GM19043 (cell line): Measurements from ENCODE around the gene NRP2.

ENCODE experiments used
- ATAC-seq: cut with Tn5 transposase; IDR thresholded peaks from one replicate; pipeline ENCODE4 v1.9.1; 2021; ENCODE audit warnings: low read depth; ENCODE audit not compliant: unreplicated experiment

The NRP2 gene

DNA sequence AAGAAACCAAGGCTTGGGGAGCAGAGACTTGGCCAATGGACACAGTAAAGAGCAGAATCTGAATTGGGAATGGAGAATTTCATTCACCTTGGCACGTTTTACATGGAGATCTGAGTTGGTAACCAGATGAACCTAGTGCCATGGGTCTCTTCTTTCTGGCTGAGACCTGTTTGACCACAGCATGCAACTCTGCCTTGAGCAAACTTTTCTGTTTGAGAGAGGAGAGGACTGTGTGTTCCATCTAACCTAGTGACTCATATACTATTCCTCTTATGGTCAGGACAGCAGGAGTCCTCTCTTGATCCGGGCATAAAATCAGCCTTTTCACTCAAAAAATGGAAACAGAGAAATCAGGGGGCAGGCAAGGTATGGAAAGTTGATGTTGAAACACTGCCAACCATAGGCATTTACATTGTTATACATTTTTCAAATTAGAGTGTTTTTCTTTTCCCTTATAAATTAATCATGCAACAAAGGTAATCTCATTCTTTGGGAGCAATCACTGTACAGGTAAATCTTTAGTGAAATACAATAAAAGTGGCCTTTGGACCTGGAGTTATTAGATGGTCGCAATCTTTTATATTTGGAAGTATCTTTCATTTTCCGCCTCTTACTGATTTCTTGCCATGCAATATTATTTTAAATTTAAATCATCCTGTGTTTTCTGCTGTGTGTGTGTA is 86.7 kb downstream of the NRP2 start:
- ATAC-seq, result no peak

DNA sequence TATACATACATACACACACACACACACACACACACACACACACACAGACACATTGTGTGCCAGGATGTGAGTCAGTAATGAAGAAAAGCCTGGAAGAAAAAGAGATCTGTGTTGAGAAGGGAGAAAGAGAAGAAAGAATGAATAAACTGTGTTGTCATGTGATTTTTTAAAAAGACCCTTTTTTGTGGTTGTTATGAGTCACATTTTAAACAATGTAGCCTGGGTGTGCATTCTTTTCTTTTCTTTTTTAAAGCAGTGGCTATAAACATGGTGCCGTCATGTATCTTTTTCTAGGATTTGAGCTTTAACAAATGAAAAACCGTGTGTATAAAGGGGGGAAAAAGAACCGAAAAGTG is 87.2 kb downstream of the NRP2 start:
- no peak for ATAC-seq

DNA sequence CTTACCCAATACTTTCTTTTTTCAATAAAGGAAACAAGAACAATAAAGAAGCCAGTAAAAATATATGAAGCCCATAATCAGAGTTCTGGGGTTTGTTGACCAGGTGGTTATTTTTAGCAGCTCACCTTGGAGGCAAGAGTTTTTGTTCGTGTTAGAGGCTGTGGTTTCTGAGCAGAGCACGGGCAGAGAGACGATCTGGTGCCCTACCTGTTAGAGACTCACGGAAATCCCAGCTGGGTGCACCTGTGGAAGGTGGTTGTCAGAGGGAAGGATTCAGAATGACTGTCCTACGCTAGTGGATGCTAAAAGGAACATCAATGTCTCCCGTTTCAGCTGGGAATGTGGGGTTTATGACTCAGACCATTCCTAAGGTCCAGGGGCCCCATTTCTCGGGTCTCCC is 87.6 kb downstream of the NRP2 start:
- no peak for ATAC-seq

DNA sequence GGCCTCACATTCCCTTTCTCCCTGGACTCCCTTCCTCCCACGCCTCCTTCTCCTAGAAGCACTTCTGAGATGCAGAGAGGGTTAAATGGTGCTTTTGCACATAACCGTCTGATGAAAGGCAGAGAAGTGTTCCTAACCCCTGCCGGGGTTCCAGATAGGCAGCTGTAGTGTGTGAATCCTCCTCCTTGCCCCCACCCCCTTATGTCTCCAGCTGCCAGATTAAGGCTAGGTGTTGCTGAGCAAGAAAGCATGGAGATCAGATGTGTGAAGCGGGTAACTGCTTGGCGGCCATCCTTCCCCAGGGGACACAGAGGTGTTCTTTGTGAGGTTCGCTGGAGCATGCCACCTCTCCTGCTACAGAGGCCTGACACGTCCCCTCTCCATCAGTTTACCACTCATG is 88.3 kb downstream of the NRP2 start:
- ATAC-seq, result no peak

DNA sequence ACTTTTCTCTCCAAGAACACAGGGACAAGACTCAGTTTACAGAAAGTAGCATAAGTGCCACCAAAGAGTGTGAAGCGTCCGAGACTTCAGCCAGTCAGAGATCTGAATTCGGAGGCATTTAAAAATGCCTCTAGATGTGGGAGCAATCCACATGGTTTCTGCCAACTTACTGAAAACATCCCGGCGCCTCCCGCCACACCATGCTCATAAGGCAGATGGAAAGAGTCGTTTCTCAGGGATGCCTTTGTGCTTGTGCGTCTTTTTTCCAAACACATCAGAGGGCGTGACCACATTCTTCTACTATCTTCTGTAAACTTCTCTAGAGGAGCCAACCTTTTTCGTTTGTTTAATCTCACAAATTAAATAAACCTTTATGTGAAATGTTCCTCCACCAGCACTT is 88.7 kb downstream of the NRP2 start:
- ATAC-seq, result no peak

DNA sequence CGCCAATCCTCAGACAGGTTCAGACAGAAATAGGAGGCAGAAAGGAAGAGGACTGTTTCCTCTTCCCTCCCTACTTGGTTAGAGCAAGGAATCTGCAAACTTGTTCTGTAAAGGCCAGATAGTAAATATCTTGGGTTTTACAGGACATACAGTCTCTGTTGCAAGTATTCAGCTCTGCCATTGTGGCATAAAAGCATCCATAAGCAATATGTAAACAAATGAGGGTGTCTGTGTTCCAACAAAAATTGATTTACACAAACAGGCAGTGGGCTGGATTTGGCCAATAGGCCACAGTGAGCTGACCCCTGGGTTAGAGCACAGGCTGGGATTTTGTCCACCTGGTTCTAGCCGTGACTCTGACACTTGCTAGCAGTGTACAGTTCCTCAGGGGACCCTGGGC is 89.4 kb downstream of the NRP2 start:
- no peak for ATAC-seq

DNA sequence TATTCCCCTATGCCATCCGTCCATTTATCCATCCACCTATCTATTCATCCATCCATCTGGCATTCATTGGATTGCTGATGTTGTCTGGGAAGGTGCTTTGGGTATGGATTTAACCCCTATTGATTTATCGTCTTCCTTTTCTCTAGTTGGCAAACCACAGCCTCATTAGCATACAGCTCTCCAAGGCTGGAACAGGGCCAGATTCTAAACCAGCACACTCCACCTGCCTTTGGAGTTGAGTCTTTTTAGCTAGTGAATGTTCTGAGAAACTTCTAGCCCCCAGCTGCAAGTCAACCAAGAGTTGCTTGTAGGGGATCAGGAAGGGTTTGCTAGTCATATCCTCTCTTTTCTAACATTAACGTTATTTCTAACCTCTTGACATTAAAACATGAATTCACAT is 90.7 kb downstream of the NRP2 start:
- ATAC-seq, result no peak

DNA sequence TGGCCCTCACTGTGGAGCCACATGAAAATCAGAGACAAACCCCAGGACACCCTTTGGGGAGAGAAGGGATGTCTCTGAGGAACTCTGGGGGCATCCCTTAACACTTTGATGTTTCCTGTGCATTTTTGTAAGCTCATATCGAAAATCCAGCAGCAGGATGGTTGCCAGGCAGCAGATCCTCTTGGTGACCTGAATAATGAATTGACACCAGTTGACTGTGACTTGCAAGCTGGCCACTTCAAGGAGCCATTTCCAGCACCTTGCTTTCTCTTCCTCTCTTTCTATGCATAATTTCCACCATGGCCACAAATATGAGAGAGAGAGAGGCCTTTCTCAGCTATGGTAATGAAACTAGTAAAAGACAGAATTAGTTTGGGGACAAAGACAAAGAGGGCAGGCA is 91.7 kb downstream of the NRP2 start:
- no peak for ATAC-seq

DNA sequence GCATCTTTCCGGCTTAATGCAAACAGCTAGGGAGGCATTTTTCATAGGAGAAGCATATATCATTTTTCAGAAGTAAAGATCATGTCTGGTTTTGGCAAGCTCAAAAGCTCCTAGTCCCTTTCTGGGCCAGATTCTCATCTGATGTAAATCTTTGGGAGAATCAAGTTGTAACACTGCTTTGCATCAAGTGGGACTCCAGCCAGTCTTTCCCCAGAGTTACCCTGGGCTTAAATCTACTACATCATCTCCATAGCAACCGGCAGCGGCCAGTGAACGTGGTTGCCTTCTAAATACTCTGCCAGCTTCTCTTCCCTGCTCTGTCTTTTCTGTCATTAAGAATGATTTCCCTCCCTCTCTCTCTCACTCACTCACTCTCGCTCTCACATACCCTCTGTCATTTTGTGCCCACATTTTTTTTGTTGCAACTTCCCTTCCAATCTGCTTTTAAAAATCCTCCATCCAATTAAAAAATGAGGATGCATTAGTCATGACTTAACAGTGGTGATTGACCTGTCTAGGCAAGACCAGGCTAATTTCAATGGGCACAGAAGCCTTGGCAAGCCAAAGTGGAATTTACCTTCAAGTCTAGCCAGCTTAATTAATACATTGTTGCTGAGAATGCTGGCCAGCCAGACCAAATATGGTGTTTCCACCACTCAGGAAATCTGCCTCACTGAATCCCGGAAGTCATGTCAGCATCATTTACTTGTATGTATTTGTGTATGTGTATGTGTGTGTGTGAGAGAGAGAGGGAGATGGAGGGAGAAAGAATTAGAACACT is 93.0 kb downstream of the NRP2 start:
- ATAC-seq, result no peak

DNA sequence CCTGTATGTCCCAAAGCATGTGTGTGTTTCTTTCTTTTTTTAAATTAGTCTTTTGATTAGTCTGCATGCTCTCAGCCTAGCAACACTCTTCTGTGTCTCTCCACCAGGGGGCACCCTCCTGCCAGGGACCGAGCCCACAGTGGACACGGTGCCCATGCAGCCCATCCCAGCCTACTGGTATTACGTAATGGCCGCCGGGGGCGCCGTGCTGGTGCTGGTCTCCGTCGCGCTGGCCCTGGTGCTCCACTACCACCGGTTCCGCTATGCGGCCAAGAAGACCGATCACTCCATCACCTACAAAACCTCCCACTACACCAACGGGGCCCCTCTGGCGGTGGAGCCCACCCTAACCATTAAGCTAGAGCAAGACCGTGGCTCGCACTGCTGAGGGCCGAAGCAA is 93.8 kb downstream of the NRP2 start:
- ATAC-seq, result no peak

DNA sequence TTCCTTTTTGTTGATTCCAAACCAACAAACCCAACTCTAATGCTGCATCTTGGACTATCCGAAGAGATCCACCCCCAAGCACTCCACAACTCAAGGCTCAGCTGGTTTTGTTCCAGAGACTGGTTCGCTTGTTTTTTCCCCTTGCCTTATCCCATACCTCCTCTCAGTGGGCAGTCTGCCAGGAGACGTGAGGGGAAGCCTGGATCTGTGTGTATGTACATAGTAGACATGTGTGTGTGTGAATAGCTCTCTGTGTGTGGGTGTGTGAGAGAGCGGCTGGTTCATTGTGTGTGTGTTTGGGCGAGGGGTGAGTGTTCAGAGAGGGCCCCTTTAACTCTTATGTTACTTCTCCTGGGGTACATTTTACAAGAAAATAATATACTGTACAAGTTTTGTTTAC is 94.4 kb downstream of the NRP2 start:
- ATAC-seq, result no peak

DNA sequence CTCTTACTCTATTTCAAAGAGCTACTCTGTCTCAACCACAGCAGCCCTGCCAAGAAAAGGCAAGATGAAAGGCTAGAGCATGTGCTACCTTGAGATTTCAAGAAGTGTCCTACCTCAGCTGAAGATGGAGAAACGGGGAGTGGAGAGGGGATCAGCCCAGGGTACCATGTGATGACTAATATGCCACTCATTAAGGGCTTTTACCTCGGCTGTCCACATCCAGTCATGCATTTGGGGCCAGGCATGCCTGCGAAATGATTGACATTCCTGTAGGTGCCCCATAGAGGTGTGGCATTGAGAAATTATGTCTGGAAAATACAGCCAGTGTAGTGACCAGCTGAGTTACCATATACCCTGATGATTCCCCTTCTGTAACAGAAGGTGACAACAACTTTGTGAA is 96.1 kb downstream of the NRP2 start:
- ATAC-seq, result no peak

DNA sequence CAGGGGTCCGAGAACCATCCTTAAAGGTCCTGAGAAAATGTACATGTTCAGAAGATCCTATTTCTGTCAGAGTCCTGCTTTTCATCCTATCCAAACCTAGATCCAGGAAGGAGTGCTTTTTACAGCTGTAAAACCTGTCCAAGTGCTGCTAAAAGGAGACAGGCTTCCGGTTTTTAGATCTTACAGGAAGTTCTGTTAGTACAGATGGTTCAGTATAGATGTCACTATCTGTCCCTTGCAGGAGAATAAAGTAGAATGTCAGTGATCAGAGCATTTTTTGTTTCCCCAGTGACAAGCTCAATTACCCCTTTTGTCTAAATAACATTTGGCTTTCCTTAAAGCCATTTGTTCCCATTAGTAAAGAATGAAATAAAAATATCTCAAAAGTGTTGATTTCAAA is 98.3 kb downstream of the NRP2 start:
- no peak for ATAC-seq

DNA sequence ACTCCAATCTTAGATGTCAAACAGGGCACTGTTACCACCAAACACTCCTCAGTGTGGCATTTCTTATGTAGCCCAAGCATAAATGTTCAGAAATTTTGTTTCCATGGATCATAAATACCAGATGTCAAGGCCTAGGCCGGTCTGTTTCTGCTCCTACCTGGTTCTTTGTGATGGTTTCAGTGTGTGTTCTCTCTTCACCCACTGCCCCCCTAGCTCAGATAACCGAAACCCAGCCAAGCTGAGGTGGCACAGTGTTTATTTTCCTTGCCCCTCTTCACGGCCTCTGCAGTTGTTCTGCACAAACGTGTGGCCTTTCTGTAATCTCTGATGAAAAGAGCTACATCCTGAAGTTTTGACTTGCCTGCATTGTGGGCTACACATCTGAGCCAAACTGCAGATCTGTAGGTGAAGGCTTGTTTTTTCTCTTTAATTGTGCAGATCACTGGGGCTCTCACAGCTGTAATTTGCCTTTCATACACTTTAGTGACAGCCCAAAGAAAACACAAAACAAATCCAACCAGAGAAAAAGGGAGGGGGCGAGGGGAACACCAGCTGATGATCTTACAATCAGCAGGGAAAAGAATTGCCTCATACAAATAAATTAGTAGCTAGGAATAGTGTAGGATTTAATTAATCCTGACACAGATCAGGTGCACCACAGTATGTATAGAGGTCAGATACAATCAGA is 99.1 kb downstream of the NRP2 start:
- ATAC-seq, result no peak

DNA sequence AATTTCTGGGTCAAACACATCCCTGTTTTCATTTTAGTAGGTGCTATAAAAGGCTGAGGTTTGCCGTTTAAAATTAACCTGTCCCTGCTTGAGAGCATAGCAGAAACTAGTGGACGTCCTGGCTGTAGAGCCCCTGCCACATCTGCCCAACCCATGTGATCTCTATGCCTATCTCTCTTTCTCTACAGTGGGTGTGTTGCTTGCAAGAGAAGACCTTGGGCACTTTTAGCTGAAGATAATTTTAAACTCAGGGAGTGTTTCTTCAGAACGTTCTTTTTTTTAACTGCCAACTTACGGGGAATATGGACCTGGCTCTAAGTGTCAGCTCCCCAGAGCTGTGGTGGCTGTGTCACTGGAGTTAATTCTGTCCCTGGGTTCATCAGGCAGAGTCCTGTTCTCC is 100.6 kb downstream of the NRP2 start:
- ATAC-seq, result no peak

DNA sequence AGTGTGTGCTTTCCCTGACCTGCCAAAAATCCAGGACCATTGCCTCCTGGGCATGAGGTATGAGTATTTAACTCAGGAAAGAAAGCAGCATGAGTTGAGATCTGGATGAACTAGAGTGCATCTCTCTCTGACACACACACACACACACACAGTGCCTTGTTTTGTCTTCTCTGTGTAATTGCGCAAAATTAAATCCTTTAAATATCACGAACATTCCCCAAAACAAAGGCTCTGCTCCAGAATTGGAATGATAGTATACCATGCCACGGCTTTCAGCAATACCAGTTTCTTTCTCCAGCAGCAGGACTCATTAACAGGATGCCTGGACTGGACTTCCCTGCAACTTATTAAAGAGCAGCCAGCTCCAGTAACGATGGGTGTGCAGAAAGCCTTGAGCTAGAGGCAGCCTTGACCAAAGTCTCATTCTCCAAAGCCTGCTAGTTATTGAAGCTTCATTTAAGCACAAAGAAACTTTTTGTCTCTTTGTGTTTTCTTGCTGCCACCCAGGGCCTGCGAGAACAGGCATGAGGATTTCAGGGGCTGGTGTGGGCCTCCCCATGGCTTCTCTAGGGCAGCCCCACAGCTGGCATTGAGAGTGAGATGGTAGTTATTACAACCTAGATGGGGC is 101.7 kb downstream of the NRP2 start:
- no peak for ATAC-seq

DNA sequence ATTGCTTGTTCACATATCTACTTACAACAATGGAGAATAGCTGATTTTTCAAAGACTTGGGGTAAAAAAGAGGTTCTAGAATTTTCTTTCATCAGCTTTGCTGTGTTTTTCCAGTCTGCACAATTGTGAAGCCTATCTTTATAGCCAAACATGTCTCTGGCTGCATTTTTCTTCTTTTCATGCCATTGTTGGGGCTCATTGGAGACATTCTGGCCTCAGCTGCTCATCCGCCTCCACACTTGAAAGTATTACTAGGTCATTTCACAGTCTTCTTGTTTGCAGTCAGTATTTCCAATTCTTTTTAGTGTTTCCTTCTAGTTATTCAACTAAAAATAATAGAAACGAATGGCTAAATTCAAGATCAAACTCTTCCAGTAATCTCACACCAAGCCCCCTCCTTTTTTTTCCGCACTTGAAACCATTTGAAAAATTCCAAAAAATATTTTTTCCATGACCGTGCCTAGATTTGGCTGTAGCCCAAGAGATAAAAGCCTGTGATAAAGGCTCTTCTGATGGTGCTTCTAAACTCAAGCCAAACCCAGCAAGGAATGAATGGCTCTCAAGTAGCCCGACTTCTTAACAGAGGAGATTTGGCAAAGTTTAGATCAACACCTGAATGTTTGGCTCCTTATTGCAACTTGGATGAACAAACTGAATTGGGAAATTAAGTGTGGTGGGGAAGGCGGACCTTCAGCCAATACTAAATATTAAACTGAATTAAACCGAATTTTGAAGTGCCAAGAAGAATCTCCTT is 103.4 kb downstream of the NRP2 start:
- ATAC-seq, result no peak

DNA sequence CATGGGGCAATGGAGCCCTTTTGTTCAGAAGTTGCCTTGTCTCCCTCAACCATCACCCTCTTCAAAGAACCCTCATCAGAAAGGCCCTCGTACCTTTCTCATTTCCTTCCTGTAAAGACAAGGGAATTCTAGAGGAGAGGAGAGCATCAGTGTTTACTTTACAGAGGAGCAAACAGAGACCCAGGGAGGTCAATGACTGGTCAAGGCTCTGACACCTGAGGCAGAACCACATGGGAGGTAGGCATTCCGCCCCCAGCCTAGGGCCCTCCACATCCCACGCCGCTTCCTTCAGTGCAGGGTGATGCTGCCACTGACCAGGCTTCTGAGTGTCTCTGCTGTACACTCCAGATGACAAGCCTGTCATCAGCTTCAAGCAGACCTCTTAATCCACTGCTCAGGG is 104.7 kb downstream of the NRP2 start:
- ATAC-seq, result no peak

DNA sequence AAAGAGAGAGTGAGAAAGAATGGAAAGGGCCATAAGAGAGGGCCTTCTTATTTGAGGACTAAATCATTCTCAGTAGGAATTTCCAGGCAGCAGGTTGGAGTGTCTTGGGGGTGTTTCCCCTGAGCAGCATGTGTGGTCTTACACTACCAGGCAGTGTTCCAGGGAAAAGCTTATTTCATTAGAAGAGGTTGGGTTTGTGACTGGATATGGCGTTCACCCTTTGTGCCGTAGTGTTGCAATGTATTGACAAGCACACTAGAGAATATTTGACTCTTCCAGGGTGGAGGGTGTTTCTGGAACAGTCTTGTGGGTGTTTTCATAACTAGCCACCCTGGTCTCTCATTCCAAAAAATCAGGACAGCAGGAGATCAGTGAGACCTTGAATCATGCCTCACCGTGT is 105.5 kb downstream of the NRP2 start:
- no peak for ATAC-seq

DNA sequence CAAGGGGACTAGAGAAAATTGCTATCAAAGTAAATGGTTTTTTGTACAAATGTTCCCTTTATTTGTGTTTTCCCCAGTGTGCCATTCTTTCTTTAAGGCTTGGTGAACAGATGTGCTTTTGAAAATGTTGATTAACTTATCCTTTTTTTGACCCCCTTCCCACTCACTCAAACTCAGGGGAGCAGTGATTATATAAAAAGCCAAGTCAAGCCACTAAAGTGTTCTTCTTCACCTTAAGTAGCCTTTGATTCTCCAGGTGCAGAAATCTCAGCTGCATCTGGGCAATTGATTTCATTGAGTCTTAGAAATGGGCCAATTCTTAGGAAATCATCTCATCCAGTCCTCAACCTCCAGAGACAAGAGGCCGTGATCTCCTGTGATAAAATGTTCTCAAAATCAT is 107.6 kb downstream of the NRP2 start:
- ATAC-seq, result no peak

DNA sequence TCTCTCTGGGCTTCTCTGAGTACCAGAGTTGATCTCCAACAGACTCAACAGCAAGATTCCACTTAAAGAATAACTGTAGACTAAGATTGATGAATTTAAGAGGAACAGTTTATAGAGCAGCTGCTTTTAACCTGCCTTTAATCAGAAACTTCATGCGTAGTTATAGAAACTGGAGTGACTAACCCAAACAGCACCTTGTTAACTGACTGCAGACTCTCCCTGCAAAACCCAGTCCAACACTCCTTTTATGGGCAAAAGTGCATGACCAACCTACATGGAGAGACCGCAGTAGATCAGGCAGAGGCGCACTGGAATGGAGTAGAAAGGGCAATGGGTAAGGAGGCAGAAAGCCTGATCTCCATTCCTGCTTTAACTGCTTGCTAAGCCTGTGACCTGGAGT is 110.6 kb downstream of the NRP2 start:
- ATAC-seq, result no peak
